ENCODE measurements around the gene TOP3A.

TOP3A gene

DNA sequence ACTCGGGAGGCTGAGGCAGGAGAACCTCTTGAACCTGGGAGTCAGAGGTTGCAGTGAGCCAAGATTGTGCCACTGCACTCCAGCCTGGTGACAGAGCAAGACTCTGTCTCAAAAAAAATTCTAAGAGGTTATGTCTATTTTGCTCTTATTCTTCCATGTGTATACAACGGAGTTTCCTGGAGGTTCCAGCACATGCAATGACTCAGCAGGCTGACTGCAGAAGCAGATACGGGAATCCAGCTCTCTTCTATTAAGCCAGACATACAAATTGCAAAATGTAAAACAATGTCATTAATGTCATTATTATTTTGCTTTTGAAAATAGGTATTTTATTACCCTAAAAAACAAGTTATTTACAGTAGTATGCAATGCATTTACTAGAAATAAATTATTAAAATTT lies 35.9 kb downstream of the TOP3A start:
- no peak for ATAC-seq

DNA sequence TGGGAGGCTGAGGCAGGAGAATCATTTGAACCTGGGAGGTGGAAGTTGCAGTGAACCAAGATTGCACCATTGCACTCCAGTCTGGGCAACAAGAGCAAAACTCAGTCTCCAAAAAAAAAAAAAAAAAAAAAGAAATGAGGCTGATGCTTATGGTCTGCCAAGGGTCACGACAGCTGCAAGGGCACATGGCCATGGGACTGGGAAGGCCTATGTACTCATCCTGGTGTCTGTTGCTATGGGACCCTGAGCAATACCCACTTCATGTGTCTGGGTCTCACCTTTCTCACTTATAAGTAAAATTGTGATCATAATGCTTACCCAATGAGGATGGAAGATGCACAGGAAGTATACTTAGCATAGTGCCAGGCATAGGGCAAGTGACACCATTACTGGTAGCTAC lies 37.7 kb downstream of the TOP3A start:
- ATAC-seq, result no peak

DNA sequence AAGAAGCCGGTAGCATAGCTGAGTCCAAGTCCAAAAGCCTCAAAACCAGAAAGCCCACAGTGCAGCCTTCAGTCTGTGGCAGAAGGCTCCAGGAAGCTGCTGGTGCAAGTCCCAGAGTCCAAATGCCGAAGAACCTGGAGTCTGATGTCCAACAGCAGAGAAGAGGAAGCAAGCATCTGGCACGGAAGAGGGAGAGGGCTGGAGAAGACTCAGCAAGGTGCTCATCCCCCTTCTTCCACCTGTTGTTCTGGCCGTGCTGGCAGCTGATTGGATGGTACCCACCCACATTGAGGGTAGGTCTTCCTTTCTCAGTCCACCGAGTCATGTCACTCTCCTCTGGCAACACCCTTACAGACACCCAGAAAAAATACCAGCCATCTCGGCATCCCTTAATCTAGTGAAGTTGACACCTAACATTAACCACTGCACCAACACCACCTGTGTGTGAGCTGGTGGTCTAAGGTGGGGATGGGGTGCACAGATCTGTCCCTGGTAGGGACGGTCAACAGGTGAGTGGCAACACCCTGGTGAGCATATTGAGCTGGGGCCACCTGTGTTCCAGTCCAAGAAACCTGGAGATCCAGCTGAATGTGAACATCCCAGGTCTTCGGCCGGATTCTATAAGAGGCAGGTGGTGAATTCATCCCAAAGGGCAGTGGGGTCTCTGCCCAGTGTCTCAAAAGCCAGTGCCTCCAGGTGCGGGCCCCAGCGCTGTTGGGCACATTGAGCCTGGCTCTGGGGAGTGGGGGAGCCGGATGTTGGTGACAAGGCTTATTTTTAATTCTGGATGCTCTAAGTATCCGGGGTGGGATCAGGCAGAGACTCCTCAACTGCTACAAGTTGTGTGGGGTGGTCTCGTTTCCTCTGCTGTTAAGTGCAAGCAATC lies 44.5 kb downstream of the TOP3A start:
- no peak for ATAC-seq

DNA sequence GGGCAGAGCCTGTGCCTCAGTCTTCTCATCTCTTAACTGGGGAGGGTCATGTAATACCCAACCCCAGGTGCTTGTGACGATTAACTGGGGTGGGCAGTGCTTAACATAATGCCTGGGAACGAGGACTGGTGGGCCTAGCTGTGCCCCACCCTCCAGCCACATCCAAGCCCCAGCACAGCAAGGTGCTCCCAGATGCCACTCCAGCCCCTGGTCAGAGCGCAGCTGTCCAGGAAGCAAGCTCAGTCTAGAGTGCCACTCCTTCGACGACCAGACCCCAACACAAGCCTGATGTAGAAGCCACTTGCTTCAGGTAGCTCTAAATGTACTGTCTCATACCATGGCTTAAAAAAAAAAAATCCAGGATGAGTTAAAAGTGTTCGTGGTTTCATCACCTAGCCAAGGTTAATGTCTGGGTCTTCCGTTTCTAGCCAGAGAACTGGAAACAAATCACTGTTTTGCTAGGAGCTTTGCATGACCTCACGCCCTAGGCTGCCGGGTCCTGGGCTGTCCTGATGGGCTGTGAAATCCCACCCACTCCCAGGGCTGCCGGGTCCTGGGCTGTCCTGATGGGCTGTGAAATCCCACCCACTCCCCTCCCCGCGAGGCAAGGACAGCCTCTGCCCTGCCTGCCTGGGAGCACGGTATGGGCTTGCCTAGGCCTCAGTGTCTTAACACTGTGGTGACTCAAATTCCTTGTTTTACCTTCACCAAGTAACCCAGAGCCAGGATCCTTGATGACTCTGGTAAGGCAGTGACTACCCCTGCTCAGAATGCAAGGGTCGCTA lies 46.7 kb downstream of the TOP3A start:
- ATAC-seq, result no peak

DNA sequence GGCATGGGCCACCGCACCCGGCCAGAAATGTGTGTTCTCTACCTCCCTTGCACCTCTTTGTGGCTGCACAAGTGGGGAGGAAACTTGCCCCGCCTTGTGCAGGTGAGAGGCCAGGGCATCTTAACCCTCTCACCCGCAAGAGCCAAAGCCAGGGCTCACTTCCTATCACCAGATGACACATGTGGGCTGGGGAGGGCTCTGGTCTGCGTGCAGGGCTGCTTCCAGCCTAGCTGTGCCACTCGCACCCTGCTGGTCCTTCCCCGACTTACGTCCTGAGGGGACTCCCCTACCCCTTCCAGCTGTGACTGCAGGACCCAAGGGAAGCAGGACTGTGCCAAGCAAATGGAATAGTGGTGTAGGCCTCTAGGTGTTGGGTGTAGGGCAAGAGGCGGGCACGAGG lies 47.4 kb downstream of the TOP3A start:
- ATAC-seq, result no peak

DNA sequence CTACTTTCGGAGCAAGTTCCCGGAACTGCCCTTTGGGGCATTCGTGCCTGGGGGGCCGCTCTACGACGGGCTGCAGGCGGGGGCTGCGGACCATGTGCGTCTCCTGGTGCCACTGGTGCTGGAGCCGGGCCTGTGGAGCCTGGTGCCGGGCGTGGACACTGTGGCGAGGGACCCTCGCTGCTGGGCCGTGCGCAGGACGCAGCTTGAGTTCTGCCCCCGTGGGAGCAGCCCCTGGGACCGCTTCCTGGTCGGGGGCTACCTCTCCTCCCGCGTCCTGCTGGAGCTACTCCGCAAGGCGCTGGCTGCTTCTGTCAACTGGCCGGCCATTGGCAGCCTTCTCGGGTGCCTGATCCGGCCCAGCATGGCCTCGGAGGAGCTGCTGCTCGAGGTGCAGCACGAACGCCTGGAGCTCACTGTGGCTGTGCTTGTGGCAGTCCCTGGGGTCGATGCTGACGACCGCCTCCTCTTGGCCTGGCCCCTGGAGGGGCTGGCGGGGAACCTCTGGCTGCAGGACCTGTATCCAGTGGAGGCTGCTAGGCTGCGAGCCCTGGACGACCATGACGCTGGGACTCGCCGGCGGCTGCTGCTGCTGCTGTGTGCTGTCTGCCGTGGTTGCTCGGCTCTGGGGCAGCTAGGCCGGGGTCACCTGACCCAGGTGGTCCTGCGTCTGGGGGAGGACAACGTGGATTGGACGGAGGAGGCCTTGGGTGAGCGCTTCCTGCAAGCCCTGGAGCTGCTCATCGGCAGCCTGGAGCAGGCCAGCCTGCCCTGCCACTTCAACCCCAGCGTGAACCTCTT lies 50.7 kb downstream of the TOP3A start:
- ATAC-seq, result no peak

DNA sequence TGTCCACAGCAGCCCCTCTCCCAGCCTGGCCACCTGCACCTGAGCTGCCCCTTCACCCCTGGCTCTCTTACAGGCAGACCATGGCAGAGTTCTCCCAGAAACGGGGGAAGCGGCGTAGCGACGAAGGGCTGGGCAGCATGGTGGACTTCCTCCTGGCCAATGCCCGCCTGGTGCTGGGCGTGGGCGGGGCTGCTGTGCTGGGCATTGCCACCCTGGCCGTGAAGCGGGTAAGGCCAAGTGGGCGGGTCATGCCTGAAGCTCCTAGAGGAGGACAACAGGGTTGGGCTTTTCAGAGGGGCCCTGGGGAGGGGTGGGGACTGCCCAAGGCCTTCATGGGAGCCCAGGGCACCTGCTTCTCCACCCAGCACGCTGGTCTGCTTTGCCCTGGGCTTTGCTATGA lies 52.2 kb downstream of the TOP3A start:
- no peak for ATAC-seq

DNA sequence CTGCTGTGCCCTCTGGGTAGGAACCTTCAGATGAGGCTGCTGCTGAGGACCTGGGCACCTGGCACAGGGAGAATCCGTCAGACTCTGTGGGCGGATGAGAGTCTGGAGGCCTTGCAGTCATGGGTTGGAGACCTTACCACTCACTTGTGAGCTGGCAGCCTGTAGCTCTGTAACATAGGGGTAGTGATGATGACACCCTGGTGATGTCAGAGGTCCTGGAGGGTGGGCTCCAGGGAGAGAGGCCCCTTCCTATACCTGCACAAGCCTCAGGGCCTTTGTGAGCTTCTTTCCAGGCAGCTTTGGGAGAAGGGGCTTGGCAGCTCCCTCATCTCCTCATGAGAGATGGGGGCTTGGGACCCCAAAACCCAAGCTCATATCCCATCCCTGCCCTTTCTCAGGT lies 52.7 kb downstream of the TOP3A start:
- ATAC-seq, result no peak

DNA sequence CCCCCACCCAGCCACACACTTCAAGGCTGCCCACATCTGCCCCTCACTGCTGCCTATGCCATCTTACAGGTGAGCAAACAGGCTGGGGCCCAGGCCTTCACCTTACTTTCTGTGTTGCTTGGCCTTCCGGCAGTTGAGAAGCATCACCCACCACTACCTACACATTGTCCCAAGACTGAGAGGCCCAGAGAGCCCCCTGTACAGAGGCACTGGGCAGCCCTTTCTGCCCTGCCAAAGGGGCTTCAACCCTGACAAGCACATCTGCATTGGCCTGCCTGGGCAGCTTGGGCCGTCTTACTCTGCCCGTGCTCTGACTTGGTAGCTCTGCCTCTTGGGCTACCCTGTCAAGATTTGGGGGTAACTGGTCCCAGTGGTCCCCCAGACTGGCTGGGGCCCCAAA lies 53.1 kb downstream of the TOP3A start:
- ATAC-seq, result no peak

DNA sequence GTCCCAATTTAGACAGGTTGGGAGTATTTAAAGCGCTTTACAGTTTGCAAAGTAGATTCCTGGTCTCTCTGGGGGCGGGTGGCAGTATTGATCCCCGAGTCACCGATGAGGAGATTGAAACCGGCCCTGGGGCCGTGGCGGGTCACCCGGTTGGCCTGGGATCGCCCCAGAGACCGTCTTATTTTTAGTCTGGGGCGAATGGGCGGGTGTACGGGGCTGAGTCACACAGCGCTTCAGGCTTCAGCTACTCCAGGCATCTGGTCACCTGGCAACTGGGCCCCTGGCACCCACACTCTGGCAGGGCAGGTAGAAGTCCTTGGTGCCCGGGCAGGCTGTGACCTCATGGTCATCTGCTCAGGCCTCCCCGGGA lies 53.7 kb downstream of the TOP3A start:
- no peak for ATAC-seq

DNA sequence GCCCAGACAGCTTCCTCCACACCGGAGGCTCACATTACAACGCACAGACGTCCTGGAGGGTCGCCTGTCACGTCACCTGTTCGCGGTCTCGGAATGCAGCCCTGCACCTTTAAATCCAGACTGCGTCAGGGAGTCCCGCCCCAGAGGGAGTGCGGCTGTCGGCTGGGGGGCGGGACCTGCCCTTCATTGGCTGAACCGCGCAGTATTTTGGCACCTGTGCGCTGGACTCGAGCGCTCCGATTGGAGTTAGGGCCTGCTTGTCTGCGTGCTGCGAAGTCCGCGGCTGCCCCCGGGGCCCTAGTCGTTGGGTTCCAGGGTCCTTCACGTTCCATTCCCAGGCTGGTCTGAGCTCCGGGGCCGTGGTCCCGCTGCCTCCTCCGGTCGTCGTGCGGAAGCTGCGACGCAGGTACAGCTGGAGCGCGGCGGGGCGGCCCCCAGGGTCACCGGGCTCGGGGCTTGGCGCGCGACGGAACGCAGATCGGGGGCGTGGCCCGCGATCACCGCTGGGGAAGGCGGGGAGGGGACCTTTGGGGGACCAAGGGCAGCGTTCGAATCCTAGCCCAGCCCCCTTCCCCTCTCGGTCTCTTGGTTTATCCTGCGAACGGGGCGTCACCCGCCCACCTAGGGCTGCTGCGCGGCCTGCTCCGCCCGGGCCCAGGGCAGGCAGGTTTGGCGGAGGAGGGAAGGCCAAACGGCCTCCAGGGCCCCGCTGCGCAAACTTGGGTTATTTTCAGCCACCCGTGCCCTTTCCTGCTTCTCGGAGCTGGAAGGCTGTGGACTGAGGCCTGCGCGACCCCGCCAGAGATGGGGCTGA lies 54.3 kb downstream of the TOP3A start, which contains the start of gene MIEF2:
MIEF2 (plus strand) TSS at position 331 of the 814 bp plus-strand sequence. CDS start 2,059 bp downstream, outside the sequence.
- ATAC-seq, result peak; percentile 92 to 93

DNA sequence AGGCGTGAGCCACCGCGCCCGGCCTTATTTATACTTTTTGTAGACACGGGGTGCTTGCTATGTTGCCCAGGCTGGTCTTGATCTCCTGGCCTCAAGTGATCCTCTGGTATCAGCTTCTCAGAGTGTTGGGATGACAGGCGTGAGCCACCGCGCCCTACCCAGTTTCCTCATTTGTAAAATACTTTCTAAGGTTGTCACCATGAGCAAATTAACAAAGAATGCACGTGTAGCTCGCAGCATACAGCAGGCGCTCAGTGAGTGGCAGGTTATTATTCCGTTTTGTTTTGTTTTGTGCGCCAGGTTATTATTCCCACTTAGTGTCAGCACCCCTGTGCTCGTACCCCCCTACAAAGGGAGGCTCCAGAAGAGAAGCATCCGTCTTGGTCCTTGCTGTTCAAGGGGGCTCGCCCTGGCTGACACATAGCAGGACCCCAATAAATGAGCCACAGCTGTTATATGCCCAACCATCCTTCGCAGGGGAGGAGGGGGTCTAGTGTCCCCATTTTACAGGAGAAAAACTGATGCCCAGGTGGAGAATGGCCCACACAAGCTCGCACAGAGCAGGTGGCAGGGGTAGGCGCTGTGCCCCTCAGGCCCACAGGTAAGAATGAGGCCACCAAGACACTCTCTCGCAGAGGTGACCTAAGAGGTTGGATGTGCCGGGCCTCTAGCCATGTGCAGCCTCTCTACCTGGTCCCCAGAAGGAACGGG lies 55.0 kb downstream of the TOP3A start:
- ATAC-seq, result peak in 1 of 2 donors; percentile 0

DNA sequence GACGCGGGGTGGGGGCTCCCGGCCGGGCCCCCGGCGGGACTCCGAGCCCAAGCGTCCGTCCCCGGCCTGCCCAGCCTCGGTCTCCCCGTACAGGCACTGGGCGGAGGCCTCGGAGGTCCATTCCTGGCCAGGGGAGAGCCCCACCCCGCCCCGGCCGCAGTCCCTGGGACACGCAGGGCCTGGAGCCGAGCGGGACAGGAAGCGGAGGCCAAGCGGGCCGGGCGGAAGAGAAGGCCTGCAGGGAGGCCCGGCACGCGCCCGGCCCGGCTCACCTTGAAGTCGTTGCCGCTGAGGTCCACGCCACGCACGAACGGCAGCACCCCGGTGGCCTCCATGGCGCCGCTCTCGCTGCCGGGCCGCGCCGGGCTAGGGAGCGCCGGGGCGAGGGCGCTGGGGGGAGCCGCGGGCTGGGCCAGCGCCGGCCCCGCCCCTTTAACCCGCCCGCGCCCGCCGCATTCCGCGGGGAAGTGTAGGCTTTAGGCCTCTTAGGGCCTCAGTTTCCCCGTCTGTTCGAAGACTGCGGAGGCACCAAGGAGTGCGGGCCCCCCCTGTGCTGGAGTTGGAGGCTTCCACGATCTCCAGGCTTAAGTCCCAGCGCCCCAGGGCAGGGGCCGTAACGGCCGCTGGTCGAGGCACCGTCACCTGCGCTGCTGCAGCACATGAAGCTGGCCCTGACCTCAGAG lies 56.3 kb downstream of the TOP3A start, which contains the start of gene FLII:
FLII (minus strand) TSS at position 383 of the 683 bp plus-strand sequence; CDS start at position 335, 48 bp downstream.
- peak; percentile 32 to 41 for ATAC-seq

DNA sequence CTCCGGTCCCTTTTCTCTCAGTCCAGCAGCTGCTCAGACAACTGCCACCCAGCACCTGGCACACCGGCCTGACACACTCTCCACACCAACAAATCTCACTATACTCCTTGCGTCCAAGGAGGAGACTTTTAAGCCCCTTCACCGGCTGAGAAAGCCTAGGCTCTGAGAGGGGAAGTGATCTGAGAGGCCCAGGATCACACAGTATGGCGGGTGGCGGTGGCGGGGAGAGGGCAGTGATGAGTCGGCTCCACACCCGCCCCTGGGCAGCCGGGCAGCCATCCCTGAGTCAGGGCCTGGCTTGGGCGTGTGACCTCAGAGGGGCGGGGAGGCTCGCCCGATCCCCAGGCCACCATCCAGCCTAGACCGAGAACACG lies 56.8 kb downstream of the TOP3A start:
- ATAC-seq, result peak; percentile 35 to 39

DNA sequence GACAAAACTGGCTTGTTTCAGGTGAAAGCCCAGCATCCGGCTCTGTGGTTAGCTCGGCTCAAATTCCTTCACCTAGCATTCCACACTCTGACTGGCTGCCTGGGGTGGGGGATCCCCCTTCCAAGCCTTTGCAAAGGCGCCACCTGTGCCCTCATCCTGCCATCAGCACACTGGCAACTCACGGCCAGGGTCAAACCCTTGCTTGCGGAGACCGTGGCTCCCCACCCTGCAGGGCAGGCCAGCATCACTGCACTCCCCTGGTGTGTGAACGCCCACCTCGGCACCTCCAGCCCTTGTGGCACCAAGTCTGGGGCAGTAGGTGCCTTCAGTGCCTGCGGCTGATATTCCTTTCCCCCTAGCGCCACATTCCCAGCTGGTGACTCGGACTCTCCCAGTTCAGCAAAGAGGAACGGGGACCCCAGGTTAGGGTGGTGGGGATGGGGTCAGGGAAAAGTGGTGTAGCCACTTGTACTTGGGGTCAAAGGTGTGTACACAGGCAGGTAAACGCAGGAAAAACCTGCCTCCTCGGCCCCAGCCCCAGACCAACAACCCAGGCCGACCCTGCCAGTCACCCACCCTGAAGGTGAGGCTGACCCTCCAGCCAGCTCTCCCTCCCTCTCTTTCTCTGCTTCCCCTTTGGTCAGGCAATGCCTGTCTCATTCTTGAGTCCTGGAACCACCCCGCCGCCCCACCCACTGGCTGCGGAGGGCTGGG lies 57.4 kb downstream of the TOP3A start:
- ATAC-seq, result no peak

DNA sequence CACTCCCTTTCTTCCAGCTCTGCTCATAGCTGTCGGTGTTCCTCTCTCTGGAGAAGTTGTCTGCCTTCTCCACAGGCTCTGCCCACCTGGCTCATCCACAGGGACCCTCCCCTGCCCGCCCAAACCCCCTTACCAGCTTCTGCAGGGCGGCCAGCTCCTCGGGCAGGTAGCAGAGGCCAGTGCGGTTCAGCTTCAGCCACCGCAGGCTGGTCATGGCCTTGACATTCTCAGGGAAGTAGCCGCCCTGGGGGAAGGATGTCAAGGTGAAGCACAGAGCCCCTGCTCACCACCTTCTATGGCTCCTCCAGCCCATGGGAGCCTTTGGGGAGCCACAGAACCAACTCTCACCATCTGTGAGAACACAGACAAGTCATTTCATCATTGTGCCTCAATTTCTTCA lies 58.0 kb downstream of the TOP3A start:
- no peak for ATAC-seq

DNA sequence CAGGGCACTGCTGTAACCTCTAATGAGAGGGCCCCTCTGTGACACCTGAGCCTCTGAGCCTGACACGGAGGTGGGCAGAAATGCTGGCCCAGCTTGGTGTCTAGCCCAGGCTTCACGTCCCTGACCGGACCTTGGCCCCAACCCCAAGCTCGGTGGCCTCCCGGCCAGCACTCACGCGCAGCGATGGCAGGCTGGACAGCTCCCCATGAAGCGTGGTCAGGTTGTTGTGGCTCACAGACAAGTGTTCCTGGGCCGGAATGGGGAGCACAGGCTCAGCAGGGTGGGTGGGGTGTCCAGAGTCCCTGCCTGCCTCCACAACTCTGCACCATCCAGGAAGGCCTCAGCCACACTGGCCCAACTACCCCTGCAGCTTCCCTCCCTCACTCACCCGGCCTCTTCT lies 58.4 kb downstream of the TOP3A start:
- no peak for ATAC-seq

DNA sequence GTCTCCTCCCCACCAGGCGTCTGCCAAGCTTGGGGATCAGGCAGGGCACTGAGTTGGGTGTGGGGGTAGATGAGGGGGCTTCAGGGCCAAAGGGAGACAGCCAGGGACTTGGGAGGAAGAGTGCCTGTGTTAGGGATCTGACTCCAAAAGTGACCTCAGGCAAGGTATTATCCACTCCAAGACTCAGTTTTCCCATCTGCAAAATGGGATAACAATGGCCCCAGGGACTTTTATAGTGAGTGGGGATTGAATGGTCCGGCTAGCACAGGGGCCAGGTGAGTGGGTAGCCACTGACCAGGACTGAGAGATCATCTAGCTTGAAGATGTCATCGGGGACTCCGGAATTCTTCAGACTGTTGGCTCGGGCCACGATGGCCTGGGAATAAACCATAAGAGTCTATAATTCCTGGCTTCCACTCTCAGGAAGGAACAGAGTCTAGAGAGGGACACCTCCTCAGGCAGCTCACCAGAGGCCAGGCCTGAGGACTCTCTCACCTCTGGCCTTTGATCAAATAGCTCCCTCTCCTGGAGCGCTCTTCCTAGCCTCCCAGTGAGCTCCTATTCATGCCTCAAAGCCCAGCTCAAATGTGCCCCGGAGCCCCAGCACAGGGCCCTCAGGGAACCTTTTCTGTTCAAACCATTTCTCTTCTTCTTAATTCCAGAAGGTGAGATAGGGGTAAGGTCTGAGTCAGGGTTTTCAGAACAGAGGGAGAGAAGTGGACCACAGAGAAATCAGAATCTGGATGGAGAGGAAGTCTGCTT lies 59.7 kb downstream of the TOP3A start:
- no peak for ATAC-seq
